ENCODE data around the gene IGSF10.

The IGSF10 gene

DNA sequence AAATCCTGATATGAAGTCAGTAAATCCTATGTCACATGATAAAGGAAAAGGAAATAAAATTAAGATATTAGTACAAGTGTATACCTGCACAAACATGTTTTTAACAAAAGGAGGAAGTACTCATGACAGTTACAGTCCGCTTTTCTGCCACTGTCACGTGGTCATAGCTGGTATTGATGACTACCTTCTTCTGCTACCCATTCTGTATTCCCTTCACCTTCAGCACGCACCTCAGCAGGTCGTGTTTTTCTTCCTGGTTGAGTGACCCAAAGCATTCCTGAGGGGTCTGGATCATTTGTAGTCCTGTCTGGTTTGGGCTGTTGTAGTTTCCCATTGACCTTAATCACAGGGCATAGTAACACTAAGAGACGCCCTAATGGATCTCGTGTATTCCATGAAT is 41.1 kb downstream of the IGSF10 start:
- DNase-seq = no peak

DNA sequence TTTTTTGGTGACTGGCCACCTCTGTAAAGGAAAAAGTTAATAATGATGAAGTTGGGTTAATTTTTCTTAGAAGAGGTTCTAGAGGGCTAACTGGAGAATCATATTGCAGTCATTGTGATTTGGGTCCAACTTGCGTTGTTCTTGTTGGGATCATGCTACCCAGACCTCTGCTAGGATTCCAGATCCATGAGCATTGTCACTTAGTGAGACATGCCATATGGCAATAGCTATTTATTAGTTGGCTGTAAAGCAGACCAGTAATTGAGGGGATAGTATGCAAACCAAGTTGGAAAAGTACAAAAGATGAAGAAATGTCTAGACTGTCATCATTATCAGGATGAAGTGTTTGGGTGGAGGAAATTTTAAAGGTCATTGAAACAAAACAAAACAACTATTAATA is 45.6 kb downstream of the IGSF10 start:
- no peak for DNase-seq

DNA sequence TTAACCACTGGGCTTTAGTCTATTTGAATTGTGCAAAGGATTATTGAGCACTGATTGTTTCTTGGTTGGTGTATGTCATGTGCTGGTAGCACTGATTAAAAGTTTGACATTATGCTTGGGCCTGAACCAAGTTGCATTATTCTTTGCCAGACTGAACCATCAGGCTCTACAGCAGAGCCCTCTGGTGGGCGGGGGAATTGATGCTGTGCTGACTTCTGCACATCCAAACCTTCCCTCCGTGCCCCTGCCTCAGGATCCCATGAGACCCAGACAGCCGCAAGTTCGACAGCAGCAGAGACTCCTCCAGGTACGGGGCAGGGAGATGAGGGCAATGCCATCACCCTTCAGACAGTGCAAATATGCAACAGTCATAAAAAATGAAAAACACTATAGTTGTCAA is 47.9 kb downstream of the IGSF10 start:
- no peak for DNase-seq
